SJCRH30 (cell line): ENCODE results near the gene HAO2. TPM values are rescaled to one million over a fixed set of nuclear protein-coding genes. Genes with fewer than 3 reads are reported as not detected.

ENCODE experiments used
- DNase-seq, 2 experiments: peaks; one replicate each; pipeline ENCODE4 v3.0.0-alpha.2; 2015 to 2020
- H3K27ac ChIP-seq: fragments of 250-450 bp; sonication (Bioruptor Pico); 2 replicates; pipeline ENCODE4 v1.5.1; 2020; ENCODE audit warnings: mild to moderate bottlenecking, moderate library complexity
- H3K27me3 ChIP-seq: fragments of 250-450 bp; sonication (Bioruptor Pico); 2 replicates; pipeline ENCODE4 v1.5.1; 2020; ENCODE audit warnings: mild to moderate bottlenecking, moderate library complexity
- H3K36me3 ChIP-seq: fragments of 250-450 bp; sonication (Bioruptor Pico); 2 replicates; pipeline ENCODE4 v1.5.1; 2020; ENCODE audit warnings: mild to moderate bottlenecking, moderate library complexity
- H3K4me1 ChIP-seq: fragments of 250-450 bp; sonication (Bioruptor Pico); 2 replicates; pipeline ENCODE4 v1.5.1; 2020; ENCODE audit warnings: mild to moderate bottlenecking, moderate library complexity
- H3K4me3 ChIP-seq: fragments of 250-450 bp; sonication (Bioruptor Pico); 2 replicates; pipeline ENCODE4 v1.5.1; 2020; ENCODE audit warnings: mild to moderate bottlenecking, moderate library complexity
- H3K9me3 ChIP-seq: fragments of 250-450 bp; sonication (Bioruptor Pico); replicated peaks from 2 replicates; pipeline ENCODE4 v1.5.1; 2020; ENCODE audit warnings: mild to moderate bottlenecking, moderate library complexity
- total RNA-seq: library from RNA; depleted of rRNA; stranded (reverse); fragments of >200 nt; shearing (Covaris generic); gene quantifications from 2 replicates; pipeline ENCODE4 v1.2.3, GENCODE V29; 2014; rRNA removed

Gene HAO2
- total RNA-seq, 1 experiment from 2014 or later, result not detected

DNA sequence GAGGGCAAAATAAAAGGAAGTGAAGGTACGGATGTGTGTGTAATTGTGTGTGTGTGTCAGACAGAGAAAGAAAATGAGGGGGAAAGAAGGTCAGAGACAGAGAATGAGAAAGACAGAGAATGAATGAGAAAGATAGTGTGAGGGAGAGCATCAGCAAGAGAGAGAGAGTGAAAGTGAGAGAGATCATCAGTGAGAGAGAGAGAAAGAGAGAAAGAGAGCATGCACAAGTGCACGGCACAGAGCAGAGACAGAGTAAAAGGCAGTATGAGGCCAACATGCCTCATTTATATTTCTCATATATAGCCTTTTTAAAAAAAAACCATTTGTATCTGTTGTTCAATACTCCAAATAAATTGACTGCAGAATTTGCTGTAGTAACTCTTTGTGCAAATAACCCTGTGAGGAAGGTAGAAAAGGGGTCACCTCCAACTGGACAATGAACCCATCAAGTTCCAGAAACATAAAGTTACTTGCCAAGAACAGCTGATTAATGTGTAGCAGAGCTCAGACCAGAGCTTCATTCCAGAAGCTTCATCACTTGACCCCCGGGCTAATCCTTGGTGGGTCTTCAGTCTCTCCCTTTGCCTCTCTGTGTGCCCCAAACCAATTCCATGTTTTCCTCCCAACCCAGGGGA is 47.5 kb downstream of the HAO2 start:
- H3K4me3 ChIP-seq, result no peak overlapping the region
- no peak for DNase-seq
- no peaks in the 10 kb centered on the region for H3K4me1 ChIP-seq
- H3K36me3 ChIP-seq, result no peaks in the 10 kb centered on the region
- H3K27me3 ChIP-seq, result no peaks in the 10 kb centered on the region; the same call in 1 of the 2 replicates
- no peak overlapping the region for H3K27ac ChIP-seq
- no peaks in the 10 kb centered on the region for H3K9me3 ChIP-seq

DNA sequence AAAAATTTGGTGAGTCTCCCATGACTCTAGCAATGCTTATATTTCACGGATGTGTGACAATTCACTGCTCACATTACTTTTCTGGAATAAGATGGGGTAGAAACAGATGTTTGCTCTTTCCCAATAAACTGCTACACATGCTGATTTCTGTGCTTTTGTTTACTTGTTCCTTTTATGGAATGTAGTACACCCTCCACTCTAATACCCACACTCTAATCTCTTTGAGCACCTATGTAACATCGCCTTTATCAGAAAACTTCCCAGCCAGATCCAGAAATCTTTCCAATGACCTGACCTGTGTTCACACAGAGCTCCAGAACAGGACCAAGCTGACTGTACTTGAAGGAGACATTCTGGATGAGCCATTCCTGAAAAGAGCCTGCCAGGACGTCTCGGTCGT is 50.5 kb downstream of the HAO2 start:
- no peaks in the 10 kb centered on the region for H3K9me3 ChIP-seq
- DNase-seq, result no peak
- no peak overlapping the region for H3K4me3 ChIP-seq
- H3K36me3 ChIP-seq, result no peaks in the 10 kb centered on the region
- no peaks in the 10 kb centered on the region; the same call in 1 of the 2 replicates for H3K27me3 ChIP-seq
- H3K4me1 ChIP-seq, result no peaks in the 10 kb centered on the region
- H3K27ac ChIP-seq, result no peak overlapping the region

DNA sequence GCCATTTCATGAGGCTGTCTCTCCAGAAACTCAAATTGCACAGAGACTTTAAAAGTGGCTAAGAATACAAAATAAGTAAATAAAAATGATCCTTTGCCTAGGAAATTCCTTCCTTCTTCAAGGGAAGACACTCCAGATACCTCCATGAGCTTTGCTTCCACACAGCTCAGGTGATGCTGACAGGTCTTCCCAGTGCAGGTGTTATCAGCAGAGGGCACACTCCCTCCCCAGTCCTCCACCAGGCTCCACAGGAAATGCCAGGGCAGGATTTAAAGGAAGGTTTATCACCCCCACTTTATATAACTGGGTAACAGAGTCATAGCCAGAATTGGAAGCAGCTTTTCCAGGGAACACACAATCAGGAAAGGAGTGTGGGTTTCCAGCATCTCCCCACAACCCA is 52.1 kb downstream of the HAO2 start:
- Histone ChIP-seq H3K4me3 (no peak overlapping the region), H3K36me3 (no peaks in the 10 kb centered on the region), H3K27ac (no peak overlapping the region), H3K4me1 (no peaks in the 10 kb centered on the region), H3K9me3 (no peaks in the 10 kb centered on the region), H3K27me3 (no peaks in the 10 kb centered on the region)
- DNase-seq, result no peak

DNA sequence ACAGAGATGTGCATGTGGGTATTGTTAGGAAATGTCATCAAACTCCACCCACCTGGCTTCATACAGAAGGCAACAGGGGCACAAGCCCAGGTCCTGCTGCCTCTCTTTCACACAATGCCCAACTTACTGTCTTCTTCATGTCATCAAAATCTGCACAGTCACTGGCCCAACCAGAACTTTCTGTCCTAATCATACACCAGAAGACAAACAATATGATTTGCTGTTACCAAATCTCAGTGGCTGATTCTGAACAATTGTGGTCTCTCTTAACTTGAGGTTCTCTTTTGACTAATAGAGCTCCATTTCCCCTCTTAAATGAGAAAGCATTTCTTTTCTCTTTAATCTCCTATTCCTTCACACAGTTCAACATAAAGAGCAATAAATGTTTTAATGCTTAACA is 54.0 kb downstream of the HAO2 start:
- Histone ChIP-seq H3K4me3 (no peak overlapping the region), H3K9me3 (no peaks in the 10 kb centered on the region), H3K36me3 (no peaks in the 10 kb centered on the region), H3K27me3 (no peaks in the 10 kb centered on the region), H3K27ac (no peak overlapping the region), H3K4me1 (no peaks in the 10 kb centered on the region)
- DNase-seq, result no peak

DNA sequence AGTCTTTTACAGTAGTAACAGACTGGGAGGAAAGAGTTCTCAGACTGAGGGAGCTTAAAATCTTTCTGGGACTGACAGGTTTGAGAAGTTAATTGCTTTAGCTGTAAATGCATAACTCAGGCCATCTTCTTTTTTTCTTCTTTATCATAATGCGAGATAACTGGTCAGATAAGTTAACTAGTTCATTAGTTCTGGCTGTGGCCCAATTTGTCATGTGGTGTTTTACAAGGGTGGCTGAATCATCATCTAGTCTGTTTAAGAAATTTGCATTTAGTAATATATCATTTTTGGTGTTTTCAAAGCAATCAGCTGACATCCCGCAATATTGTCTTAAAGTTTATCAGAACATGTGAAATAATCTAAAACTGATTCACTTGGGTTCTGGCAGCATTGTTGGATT is 60.4 kb downstream of the HAO2 start:
- no peak overlapping the region for H3K4me3 ChIP-seq
- no peaks in the 10 kb centered on the region for H3K4me1 ChIP-seq
- no peaks in the 10 kb centered on the region for H3K36me3 ChIP-seq
- peaks cover 18% of the 10 kb centered on the region for H3K27me3 ChIP-seq
- no peak overlapping the region for H3K27ac ChIP-seq
- H3K9me3 ChIP-seq, result no peaks in the 10 kb centered on the region
- DNase-seq, result no peak

DNA sequence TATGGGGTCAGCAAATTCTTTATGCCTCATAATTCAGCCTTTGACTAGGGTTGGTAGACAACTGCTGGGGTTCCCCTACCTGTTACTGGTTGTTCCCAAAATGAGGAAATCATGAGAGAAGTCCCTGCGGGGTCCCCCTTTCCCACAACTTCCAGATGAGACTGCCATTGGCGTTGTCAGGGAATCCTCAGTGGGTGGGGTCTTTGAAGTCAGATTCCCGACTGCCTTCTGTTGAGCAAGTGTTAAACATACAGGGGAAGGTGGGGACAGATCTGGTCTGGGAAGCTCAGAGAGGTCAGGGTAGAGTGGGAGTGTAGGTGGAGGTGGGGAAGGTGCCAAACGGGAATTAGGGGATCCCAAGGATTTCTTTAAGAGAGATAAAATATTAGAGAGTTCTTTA is 61.1 kb downstream of the HAO2 start:
- H3K27me3 ChIP-seq, result peaks cover 18% of the 10 kb centered on the region
- H3K4me3 ChIP-seq, result no peak overlapping the region
- H3K4me1 ChIP-seq, result no peaks in the 10 kb centered on the region
- no peak overlapping the region for H3K27ac ChIP-seq
- H3K9me3 ChIP-seq, result no peaks in the 10 kb centered on the region
- DNase-seq, result no peak
- H3K36me3 ChIP-seq, result no peaks in the 10 kb centered on the region

DNA sequence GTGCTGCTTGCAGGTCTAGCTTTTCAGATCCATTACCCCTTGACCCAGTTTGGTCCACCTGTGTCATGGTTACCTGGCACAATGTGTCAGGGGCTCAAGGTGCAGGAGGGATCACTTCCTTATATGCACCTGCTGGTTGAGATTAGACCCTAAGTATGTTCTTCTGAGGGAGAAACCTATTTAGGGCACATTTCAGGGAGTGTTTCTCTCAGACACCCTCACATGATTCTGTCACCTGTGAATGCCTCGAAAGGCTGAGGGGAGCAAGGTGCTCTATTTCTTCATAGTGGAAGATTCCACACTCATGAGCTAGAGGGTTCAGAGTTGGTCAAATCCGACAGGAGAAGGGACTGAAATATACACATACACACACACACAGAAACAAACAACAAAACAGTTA is 61.9 kb downstream of the HAO2 start:
- no peaks in the 10 kb centered on the region for H3K36me3 ChIP-seq
- H3K27me3 ChIP-seq, result peaks cover 22% of the 10 kb centered on the region
- H3K4me3 ChIP-seq, result no peak overlapping the region
- no peak overlapping the region for H3K27ac ChIP-seq
- no peak for DNase-seq
- no peaks in the 10 kb centered on the region for H3K9me3 ChIP-seq
- no peaks in the 10 kb centered on the region for H3K4me1 ChIP-seq

DNA sequence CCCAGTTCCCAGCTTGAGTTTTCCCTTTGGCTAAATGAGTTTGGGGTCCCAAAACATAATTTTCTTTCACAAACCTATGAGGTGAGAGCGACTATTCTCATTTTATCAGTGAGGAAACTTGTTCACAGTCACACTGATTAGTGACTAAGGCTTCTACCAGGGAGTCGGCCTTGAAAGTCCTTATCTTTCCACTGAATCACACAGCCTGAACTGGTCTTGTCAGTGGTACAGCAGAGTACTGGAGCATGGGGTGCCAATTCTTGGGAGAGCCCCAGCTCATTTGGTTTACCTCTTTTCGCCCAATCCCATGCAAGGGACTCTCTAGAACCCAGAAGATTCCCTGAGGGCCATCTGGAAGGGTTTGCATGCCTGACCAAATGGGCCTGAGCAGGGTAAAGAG is 63.3 kb downstream of the HAO2 start:
- no peak overlapping the region for H3K27ac ChIP-seq
- DNase-seq, result no peak

DNA sequence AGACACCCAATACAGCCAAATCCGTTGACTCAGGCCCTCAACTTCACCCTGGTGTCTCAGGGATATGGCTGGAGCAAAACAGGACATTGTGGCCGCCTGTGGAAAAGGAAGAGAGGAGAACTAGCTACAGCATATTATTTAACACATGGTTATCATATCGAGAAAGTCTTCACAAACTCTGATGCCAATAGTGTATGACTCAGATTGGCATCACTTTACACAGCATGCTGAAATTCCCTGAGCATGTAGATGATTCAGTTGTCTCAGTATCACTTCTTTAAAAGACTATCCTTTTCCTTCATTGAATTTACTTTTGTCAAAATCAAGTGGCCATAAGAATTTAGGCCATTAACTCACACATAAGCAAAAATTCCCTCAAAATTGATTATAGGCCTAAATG is 66.5 kb downstream of the HAO2 start:
- Histone ChIP-seq H3K36me3 (no peaks in the 10 kb centered on the region), H3K27ac (no peak overlapping the region), H3K4me1 (no peaks in the 10 kb centered on the region), H3K4me3 (no peak overlapping the region), H3K27me3 (peaks cover 18% of the 10 kb centered on the region), H3K9me3 (no peaks in the 10 kb centered on the region)
- DNase-seq, result no peak

More for the DNA sequence above, 63.3 kb downstream of the HAO2 start:
- Histone ChIP-seq H3K4me3 (no peak overlapping the region), H3K36me3 (no peaks in the 10 kb centered on the region), H3K4me1 (no peaks in the 10 kb centered on the region), H3K9me3 (no peaks in the 10 kb centered on the region), H3K27me3 (peaks cover 22% of the 10 kb centered on the region)

DNA sequence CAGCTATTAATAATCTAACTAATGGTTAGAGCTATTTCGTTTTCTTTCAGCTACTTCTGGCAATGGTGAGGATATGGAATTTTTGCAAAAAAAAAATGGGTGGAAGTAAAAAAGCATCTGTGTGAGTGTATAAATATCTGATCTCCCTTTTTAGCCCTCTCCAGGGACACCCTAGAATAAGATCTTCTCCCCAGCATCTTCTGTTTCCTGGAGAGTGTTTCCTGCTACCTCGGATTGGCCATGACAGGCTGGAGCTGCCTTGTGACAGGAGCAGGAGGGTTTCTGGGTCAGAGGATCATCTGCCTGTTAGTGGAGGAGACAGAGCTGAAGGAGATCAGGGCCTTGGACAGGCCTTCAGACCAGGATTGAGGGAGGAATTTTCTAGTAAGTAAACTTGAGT is 70.2 kb downstream of the HAO2 start:
- Histone ChIP-seq H3K36me3 (no peaks in the 10 kb centered on the region), H3K4me1 (no peaks in the 10 kb centered on the region), H3K27me3 (peaks cover 10% of the 10 kb centered on the region; the same call in 1 of the 2 replicates), H3K27ac (no peak overlapping the region), H3K9me3 (no peaks in the 10 kb centered on the region), H3K4me3 (no peak overlapping the region)
- no peak for DNase-seq

DNA sequence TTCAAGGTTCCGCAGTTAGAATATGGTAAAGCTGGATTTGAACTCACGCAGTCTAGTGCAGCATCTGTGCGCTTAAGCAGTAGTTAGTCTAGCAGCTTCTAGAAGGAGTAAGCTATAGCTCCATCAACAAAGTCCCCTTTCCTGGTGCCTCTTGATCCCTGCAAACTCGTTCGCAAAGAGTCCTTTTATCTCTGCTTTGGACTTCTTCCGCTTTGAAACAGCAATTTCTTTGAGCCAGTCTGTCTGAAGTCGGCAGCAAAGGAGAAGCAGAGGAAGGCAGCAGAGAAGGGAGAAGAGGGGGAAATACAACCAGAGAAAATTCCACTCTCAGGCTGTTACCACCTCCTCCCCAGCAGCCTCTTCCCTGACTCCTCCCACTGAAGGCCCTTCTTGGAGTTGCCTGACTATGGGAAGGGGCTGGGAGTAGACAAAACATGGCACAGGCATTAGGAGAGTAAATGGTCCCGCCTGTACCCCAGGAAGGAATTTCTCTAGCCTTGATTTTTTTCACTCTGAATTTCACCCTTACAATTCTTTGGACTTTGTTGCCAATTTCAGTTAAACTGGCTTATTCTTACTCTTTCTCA is 72.2 kb downstream of the HAO2 start:
- peaks cover 6% of the 10 kb centered on the region; the same call in 1 of the 2 replicates for H3K27me3 ChIP-seq
- no peak overlapping the region for H3K27ac ChIP-seq
- H3K36me3 ChIP-seq, result no peaks in the 10 kb centered on the region
- no peak for DNase-seq
- H3K4me1 ChIP-seq, result no peaks in the 10 kb centered on the region
- H3K9me3 ChIP-seq, result no peaks in the 10 kb centered on the region
- no peak overlapping the region for H3K4me3 ChIP-seq

DNA sequence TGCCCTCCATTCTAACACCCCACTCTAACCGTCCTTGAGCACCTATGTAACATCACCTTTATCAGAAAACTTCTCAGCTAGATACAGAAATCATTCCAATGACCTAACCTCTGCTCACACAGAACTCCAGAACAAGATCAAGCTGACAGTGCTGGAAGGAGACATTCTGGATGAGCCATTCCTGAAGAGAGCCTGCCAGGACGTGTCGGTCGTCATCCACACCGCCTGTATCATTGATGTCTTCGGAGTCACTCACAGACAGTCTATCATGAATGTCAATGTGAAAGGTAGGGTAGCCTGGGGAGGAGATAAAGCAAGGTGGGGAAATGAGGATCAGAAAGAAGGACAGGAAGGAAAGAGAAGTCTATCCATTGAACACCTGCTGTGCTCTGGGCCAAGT is 74.2 kb downstream of the HAO2 start:
- Histone ChIP-seq H3K4me1 (no peaks in the 10 kb centered on the region), H3K9me3 (no peaks in the 10 kb centered on the region), H3K27me3 (peaks cover 6% of the 10 kb centered on the region; the same call in 1 of the 2 replicates), H3K36me3 (no peaks in the 10 kb centered on the region), H3K4me3 (no peak overlapping the region), H3K27ac (no peak overlapping the region)
- no peak for DNase-seq

Other genes with a start within 250 kb of the HAO2 start
- 21.8 and 24.5 TPM in 2 replicates for gene WARS2, start 228.1 kb upstream of the HAO2 start, total RNA-seq
- gene HSD3B2, start 46.4 kb downstream of the HAO2 start, total RNA-seq, result not detected in 2 replicates
- gene HSD3B1, start 138.4 kb downstream of the HAO2 start, total RNA-seq, result not detected in 2 replicates